ENCODE data around the gene RBM47.
"Not testable (repeated sequence)": the region's sequence is repeated elsewhere in the genome, so short reads cannot be mapped to it uniquely, and the experiment has no call there.

- not testable (repeated sequence) for TF ChIP-seq CTCF, POLR2A (IDR thresholded peaks at IDR 0.05)
These were observed 112.6 kb downstream of the RBM47 start for GRCh38 chr4:40517081-40517480.
